PFSK-1 (cell line): ENCODE data around the gene RTP3.

Experiments used
- FOXP2 ChIP-seq: optimal IDR thresholded peaks from 2 replicates; pipeline ENCODE3; 2011; ENCODE audit warnings: borderline replicate concordance, control low read depth, inconsistent platforms; ENCODE audit not compliant: insufficient read depth; ENCODE audit errors: extremely low read length, extremely low read depth
- POLR2AphosphoS5 ChIP-seq: IDR thresholded peaks from 2 replicates; pipeline ENCODE4 v1.6.1; 2012; ENCODE audit warnings: low read depth, mild to moderate bottlenecking, control low read depth, low read length, moderate library complexity
- REST ChIP-seq, 2 experiments: IDR thresholded peaks; 2 replicates each; pipeline versions ENCODE4 v1.6.1 to v1.8.0; 2011 to 2012; ENCODE audit warnings: low read depth in 2 of 2, low read length in 2 of 2, control low read depth in 1 of 2, inconsistent platforms in 1 of 2, mild to moderate bottlenecking in 1 of 2, moderate library complexity in 1 of 2; ENCODE audit not compliant: insufficient read depth in 1 of 2
- SIN3A ChIP-seq: IDR thresholded peaks from 2 replicates; pipeline ENCODE4 v1.6.1; 2012; ENCODE audit warnings: mild to moderate bottlenecking, low read length, moderate library complexity, borderline replicate concordance; ENCODE audit not compliant: insufficient read depth
- TAF1 ChIP-seq: IDR thresholded peaks from 2 replicates; pipeline ENCODE4 v1.6.1; 2012; ENCODE audit warnings: low read length, control low read depth, borderline replicate concordance; ENCODE audit not compliant: insufficient read depth

DNA sequence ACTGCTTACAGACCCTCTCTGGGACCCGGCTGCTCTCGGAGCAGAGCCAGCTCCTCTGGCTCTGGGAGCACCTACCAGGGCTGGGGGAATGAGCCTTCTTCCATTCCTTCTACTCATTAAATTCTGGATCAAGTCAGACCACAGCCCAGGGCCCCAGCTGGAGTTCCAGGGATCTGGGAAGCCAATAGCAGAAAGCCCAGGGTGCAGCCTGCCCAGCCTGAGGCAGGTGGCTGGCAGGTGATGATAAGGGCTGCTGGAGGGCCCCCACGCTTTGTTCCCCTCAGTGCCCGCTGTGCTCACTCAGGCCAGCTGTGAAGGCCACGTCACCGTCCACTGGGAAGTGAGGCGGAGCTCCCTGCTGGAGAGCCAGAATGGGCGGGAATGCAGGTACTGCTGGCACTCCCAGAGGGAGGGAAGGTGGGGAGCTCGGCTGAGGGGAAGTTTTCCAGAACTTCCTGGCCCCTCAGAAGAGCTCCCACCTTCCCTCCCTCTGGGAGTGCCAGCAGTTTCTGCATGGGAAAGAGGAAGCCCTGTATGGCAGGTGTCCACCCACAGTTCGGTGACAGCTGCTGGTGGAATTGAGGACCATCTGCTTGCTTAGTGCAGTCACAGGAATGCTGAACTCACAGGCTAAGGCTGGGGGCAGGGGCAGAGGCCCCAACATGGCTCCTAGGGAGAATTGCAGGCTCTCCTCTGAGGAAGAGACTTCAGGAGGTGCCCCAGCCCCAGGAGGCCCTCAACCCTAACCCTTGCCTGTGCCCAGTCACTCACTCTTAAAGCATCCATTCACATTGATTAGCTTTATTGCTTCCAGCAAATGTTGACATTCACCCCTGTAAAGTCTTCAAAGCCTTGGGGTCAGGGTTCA lies 12.6 kb upstream of the RTP3 start:
- TF ChIP-seq TAF1 (no peak), REST (IDR thresholded peaks at IDR 0.05; ENCODE audit: insufficient read depth in 1 of 2, low read depth in 2 of 2, low read length in 2 of 2) (no peak), POLR2AphosphoS5 (no peak), SIN3A (no peak), FOXP2 (no peak)
